ENCODE data around the gene OR52I2.

OR52I2 gene

DNA sequence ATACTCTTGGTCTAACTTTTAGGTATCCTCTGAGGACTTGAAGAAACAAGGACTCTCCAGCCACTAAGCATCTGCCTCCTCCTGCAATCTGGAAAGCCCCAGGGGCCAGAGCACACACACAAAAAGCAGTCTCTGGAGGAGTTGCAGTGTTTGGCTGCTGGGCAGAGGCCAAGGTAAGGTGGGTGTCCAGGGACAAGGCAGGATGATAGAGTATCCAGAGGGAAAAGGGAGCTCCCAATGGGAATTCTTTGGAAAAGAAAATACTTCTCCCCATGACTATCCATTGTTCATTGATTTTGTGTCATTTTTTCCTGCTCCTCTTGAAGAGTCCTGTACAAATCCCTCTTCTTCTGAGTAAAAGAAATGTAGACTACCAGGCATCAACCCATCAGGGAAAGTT, at the start of gene OR52I2:
OR52I2 (plus strand) TSS at position 301 of the 400 bp plus-strand sequence.
- no peak for DNase-seq

DNA sequence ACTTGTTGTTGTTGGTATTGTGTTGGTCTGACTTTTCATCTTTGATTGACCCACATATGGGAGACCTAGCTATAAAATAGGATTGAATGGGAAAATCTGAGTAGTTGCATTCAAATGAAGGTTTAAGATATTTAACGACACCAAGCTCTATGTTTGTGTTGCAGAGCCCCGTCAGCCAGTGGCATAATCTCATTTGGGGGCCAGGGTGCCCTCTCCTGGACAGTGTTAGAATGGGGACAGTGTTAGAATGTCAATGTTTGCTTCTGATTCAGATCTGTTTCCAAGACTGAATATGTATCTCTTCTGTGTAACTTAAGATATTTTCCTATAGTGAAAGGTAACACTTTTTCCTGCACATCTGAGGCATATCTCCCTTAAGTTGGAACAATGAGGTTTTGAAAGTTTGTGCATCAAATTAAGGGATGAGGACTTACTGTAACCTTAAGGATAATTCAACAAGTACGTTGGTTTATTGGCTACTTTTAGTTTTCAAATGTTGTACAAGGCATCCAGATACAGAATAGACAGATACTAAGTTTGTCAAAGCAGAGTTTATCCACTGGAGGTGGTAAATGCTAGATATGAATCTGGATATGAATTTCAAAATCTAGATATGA, 41.8 kb upstream of the OR52I2 start:
- DNase-seq: peak; percentile 51

DNA sequence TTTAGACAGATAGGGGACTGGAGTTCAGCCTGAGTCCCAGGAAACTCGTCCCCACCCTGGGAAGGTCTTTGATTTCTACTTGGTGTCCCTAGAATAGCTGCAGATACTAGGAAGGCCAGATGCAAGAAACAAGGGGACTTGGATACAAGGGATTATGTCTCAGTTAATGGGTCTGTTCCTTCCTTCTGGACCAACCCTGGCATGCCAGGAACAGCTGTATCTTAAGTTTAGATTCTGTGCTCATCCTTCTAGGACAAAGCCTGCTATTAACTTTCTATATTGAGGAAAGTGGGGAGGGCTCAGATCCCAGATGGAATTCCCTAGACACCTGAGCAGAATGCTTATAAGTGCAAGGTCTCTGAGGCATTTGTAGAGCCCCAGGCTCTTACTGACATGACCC, 40.5 kb upstream of the OR52I2 start:
- no peak for DNase-seq

DNA sequence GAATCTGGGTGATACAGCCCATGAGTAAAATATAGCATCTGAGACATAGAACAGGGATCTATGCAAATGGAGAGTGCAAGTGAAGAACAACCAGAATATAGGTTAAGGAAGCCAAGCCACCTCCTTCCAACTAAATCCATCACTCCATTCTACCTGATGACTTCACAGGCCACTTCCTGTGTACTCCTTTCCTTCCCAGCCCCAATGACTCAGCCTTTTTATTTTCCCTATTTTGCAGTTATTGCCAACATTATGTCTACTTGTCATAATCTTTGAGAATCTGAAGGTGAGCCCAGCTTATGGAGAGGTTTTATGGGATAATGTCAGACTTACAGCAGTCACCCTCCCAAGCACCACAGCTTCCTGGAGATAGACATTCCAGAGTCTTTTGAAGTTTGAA, 38.0 kb upstream of the OR52I2 start:
- no peak for DNase-seq

DNA sequence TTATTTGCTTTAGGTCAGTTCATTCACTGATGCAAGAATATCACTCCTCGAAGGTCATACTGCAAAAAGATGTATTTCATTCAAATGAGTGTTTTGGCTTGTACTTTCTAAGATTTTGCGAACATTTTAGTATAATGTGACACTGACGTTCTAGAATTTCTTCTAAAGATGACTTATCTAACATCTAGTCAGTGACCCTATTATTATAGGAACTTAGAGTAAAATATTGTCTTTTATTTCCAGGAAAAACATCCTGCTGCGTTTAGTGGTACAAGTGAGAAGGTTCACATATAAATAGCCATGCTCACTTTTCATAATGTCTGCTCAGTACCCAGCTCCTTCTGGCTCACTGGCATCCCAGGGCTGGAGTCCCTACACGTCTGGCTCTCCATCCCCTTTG, 36.7 kb upstream of the OR52I2 start, which contains the start of gene OR52M1:
OR52M1 (plus strand) TSS at position 301 of the 400 bp plus-strand sequence; CDS start at position 301, 0 bp downstream.
- no peak for DNase-seq

DNA sequence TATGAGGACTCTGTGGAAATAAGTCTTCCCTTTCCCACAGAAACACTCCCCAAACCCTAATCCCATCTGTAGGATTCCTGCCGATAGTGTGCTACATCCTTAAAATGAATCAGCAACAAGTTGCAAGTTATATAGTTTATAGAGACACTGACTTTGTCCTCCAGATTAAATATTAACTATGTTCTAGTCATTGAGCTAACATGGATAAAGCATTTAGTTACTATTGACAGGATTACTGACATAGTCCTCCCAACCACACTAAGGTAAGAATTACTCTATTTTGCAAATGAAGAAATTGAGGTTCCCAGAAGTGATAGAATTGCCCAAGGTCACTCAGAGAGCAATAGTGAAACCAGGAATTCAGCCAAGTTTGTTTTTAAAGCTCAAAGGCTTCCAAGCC, 34.7 kb upstream of the OR52I2 start:
- DNase-seq: no peak

DNA sequence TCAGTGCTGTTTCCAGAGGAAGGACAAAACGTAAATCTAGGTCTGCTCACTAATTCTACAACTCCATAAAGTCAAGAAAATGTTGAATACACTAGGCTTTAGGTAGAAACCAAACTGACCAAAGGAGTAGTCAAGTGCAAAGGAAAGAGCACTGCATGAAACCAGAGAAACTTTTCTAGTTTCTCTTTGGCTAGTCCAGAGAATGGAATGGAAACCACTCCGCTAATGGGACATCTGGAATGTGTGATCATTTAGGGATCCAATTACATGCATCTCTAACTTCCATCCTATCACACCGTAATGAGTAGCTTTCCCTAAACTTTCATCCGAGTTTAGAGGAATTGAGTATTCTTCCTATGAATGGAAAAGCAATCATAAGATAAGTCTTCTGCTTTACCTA, 34.1 kb upstream of the OR52I2 start:
- DNase-seq: no peak

DNA sequence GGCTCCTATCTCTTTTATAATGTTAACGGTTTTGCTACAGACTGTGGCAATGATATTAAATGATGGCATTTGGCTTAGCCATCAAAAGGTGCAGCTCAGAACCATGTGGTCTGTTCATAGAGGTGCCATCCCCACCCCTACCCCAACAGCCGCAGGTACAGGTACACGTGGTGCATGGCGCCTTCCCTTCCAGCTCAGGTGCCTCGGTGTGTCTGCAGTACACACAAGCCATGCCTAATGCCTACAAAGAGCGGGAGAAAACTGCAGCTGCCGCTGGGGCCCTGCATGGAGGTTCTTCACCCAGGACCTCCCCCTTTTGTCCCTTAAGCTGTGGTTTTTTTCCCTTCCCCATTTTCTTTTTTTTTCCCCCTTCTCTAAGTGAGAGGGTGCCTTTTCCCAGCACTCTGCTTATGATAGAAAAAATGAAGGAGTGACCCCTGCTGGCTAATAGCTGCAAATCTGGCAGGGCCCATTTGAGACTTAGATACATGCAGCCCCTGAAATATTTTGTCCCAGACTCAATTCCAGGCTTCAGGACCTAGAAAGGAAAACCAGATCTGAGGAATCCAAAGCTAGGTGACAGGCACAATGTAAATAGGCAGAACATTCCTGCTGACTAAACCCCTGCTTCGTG, 30.1 kb upstream of the OR52I2 start:
- DNase-seq: no peak

DNA sequence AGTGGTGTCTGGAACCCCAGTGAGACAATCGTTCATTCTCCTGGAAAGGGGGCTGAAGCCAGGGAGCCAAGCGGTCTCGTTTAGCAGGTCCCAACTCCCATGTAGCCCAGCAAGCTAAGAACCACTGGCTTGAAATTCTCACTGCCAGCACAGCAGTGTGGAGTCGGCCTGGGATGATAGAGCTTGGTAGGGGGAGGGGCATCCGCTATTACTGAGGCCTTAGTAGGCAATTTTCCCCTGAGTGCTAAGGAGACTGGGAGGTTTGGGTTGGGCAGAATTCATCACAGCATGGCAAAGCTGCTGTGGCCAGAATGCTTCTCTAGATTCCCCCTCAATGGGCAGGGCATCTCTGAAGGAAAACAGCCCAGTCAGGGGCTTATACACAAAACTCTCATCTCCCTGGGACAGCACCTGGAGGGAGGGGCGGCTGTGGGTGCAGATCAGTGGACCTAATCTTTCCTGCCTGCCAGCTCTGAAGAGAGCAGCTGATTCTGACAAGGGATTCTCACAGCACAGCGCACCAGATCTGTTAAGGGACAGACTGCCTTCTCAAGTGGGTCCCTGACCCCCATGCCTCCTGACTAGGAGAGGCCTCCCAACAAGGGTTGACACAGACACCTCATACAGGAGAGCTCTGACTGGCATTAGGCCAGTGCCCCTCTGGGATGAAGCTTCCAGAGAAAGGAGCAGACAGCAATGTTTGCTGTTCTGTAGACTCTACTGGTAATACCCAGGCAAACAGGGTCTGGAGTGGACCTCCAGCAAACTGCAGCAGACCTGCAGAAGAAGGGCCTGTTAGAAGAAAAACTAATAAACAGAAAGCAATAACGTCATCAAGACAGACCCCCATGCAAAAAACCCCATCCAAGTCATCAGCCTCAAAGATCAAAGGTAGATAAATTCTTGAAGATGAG, 21.8 kb upstream of the OR52I2 start:
- DNase-seq: no peak

DNA sequence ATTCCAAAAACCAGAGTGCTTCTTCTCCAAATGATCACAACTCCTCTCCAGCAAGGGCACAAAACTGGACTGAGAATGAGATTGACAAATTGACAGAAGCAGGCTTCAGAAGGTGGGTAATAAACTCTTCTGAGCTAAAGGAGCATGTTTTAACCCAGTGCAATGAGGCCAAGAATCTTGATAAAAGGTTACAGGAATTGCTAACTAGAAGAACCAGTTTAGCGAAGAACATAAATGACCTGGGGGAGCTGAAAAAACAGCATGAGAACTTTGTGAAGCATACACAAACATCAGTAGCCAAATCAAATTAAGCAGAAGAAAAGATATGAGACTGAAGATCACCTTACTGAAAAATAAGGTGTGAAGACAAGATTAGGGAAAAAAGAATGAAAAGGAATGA, 21.1 kb upstream of the OR52I2 start:
- DNase-seq: no peak

DNA sequence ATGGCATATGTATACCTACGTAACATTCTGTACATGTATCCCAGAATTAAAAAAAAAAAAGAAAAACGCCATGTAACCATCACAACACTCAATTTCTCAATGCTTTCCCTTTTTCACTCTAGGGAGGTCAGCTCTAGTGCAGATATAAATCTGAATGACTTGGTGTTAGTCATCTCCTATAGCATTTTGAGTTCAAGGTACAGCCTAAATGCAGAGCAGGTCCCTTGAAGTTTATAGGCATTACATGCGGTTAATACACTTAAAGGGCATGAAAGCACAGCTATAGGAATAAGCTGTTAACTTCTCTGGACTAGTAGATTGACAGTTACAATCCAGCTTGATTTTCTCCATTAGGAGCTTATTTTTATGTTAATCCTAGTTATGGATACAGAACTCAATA, 16.2 kb upstream of the OR52I2 start:
- DNase-seq: no peak

DNA sequence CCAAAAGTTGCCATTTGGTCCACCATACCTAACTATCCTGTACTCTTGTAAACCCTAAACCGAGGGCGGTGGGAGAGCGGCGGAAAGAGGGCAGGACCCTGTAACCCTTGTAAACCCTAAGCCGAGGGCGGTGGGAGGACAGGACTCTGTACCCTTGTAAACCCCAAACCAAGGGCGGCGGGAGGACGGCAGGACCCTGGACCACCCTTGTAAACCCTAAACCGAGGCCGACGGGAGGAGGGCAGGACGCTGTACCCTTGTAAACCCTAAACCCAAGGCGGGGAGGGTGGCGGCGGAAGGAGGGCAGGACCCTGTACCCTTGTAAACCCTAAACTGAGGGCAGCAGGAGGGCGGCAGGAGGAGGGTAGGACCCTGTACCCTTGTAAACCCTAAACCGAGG, 12.5 kb upstream of the OR52I2 start:
- no peak for DNase-seq

DNA sequence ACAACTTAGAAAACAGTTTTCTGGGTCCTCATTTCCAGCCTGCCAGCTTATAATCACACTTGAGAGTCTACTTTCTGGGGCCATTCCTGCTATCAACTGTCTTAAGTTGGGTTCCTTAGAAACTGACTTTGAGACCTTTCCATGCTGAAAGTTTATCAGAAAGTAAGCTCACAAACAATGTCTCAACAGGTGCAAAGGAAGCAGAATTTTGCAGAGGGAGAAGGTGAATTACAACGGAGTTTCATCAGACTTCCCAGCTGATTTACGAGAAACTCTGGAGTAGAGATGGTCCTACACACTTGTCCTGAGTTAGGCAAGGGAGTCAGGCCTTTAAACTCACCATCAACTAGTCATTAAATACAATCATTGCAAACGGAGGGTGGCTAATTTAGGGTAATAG, 4.7 kb upstream of the OR52I2 start:
- no peak for DNase-seq

DNA sequence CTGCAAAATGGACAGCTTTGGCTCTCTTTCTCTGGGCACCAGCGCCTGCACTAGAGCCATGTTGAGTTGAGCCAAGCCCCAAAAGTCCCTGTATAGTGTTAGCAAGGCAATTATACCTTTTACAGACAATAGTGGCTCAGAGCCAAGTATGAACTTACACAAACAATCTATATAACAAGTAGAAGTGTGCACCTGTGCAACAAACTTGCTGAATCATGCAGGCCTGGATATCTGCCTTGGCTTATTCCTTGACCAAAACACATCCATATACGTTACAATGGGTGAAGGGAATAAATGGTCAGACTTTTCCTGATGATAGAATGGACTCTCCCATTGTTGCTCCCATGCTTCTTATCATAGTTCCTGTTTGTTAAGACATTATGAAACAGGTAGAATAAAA, 3.8 kb upstream of the OR52I2 start:
- DNase-seq: no peak

DNA sequence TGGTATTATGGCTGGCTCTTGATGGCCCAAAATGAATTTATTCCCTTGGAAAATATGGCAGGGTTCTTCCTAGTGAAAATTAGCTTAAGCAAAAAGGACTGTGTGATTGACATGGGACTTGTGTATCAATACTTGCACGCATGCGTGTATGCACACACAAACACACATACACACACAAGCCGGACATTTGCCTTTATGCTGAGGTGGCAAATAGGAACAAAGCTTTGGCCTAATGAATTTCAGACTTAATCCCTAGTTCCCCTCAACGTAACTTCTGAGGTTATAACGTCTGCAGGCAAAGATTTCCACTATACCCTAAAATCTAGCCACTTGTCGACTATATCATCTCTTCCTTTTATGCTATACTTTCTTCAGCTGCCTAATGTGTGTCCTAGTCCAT, 2.9 kb upstream of the OR52I2 start:
- DNase-seq: no peak

DNA sequence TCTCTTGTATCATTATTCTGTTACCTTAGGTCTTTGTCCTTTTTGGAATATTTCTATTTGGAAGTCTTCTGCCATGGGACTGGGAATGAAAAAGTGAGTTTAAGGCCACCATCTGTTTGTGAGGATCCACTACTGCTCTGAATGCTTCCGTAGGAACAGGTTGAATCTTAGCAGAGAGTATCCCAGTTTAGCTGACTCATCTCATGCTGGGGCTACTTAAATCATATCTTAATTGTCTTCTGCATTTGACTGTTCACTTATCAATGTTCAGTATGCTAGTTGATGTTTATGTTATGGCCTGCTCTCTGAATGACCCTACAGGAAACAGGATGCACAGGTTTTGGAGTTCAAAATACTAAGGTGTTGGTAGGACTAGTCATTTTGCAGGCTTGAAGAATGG, 1.4 kb upstream of the OR52I2 start:
- no peak for DNase-seq

DNA sequence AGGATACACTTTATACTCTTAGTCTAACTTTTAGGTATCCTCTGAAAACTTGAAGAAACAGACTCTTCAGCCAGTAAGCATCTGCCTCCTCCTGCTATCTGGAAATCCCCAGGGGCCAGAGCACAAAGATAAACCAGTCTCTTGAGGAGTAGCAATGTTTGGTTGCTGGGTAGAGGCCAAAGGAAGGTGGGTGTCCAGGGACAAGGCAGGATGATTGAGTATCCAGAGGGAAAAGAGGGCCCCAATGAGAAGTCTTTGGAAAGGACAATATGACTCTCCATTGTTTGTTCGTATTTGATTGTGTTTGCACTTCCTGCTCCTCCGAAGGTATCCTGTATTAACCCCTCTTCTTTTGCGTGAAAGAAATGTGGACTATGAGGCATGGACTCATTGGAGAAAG, 7.5 kb downstream of the OR52I2 start:
- no peak for DNase-seq

DNA sequence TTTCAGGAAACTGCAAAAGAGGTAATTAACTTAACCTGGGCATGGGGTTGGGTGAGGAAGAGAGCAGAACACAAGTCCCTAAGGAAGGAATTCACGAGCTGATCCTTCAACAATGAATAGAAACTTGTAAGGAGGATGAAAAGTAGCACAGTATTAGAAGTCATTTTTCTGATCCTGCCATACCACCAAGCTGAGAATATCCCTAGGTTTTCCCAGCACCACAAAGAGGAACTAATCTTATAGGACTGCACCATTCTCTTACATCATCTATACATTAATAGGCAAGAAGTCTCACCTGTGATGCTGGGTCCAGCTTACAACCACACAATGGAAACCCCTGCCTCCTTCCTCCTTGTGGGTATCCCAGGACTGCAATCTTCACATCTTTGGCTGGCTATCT, 12.2 kb downstream of the OR52I2 start, which contains the start of gene OR52I1:
OR52I1 (plus strand) TSS at position 301 of the 400 bp plus-strand sequence; CDS start at position 301, 0 bp downstream.
- no peak for DNase-seq

DNA sequence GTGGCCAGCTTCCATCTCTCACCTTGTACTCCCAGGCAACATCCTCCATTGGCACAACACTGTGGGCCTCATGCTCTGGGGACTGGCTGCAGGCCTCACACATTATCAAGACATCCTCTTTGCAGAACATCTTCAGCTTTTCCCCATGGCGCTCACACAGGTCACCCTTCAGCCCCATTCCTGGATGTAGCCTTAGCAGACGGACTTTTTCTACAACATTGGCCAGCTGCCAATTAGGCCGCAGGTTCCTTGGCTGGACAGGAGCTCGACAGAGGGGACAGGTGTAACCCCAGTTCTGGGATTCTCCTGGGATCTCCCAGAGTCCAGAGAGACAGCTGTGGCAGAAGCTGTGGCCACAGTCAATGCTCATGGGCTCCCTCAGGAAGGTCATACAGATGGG, 23.5 kb downstream of the OR52I2 start:
- DNase-seq: no peak

DNA sequence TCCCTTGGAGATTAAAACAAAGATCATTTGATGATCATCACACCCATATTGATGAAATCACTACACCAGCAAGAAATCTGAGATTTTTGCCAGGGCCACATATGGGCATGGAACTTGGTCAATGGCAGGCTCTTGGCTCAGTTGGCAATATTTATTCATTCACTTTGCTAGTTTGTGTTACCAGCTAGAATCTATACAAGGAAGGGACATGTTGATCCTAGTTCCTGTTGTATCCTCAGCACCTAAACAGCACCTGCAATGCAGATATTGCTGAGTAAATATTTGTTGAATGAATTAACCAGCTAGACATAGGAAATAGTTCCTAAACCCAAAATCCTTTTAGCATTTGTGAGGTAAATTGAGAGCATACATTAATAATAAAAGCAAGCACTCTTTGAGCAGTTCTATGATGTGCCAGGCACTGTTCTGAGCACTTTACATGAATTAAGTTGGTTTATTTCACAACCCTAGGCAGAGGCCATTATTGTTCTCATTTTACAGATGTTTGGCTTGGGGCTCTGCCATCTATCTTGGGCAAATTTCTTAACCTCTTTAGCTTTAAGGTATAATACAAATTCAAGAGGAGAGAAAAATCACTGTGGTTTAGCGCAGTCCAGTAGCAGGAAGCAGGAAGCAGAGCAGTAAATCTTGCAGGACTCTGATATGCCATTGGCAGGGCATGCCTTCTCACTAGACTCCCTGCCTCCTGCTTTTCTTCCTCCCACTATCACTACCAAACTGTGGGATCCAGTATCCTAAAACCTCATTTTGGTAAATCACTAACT, 24.9 kb downstream of the OR52I2 start:
- no peak for DNase-seq

DNA sequence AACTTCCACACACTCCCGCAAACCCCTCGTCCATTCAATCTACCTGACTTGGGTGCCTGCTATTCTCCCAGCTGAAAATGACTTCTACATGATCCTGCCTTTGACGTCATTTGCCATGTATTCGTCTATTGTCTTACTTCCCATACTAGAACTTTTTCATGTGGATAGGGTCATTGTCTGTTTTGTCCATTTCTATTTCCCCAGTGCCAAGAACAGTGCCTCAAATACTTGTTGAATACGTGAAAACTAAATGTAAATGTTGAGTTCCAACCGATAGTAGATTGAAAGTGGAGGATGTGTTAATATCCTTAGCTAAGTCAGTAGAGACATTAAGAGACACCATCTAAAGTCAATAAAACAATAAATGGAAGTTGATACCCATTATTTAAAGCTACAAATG, 25.6 kb downstream of the OR52I2 start:
- DNase-seq: no peak

DNA sequence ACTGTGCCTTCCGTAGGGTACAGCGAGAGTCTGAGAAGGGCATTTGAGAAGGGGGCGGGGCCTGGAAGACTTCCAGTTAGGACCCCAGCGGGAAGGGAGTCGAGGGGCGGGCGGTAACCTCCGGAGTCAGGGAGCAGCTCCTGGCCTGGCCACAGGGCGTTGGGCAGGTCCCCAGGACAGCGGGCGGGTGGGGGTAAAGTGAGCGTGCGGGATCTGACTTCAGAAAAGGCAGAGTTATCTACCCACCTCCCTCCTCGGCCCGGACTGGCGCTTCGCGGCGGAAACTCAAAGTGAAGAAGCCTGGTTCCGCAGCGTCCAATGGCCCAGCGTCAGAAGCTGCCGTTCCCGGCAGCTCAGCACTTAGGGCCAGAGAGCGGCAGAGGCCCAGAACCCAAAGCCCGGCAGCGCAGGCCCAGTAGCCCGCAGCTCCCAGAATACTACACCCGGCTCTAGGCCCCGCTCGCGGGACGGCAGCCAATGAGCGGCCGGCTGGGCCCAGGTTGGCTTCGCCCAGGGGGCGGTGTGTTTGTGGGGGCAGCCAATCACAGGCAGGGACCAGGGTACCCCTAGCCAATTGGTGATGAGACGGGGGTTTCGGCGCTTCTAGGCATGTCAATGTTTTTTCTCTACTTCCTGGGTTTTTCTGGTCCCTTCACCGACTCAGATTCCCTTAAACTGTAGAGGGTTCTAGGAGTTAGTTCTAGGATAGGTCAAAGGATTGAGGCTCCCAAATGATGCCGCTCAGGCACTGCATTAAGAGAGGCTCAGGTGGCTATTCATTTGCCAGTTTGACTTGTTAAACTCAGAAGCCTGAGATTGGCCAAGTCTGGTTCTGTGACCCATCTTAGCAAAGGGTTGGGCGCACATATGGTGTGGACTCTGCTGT, 26.5 kb downstream of the OR52I2 start, which contains the start of gene TRIM68:
TRIM68 (minus strand) TSS at position 451 of the 886 bp plus-strand sequence. CDS start 2,727 bp downstream, outside the sequence.
- peak; percentile 96 for DNase-seq
